Measurements from ENCODE around the gene REV1.

DNA sequence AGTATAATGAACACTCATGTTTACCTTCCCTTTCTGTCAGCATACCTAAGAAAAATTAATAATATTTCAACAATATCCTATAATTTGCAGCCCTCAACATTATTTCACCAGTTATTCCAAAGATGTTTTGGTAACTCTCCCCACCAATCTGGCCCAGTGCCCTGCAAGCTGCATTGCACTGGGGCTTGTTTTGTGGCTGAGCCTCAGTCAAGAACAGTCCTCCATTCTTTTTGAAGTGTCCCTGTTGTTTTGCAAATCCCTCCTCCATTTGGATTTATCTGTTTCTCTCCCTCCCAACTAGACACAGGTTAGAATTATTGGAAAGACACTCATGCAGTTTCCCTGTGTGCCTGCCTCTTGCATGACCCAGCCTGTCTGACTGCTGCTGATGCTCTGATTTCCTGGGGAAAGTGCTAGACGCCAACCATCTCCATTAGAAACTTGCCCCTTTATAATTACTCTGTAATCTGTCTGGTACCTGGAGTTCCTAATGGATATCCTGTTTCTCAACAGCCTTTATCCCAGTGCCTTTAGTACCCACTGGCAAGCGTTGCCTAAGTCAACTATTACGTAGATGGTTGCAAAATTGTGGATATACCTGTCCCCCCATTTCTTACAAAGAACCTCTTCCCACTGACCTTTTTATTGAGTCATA, 92.4 kb downstream of the REV1 start:
- TF ChIP-seq, protein P1, sequence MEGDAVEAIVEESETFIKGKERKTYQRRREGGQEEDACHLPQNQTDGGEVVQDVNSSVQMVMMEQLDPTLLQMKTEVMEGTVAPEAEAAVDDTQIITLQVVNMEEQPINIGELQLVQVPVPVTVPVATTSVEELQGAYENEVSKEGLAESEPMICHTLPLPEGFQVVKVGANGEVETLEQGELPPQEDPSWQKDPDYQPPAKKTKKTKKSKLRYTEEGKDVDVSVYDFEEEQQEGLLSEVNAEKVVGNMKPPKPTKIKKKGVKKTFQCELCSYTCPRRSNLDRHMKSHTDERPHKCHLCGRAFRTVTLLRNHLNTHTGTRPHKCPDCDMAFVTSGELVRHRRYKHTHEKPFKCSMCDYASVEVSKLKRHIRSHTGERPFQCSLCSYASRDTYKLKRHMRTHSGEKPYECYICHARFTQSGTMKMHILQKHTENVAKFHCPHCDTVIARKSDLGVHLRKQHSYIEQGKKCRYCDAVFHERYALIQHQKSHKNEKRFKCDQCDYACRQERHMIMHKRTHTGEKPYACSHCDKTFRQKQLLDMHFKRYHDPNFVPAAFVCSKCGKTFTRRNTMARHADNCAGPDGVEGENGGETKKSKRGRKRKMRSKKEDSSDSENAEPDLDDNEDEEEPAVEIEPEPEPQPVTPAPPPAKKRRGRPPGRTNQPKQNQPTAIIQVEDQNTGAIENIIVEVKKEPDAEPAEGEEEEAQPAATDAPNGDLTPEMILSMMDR (IDR thresholded peaks at IDR 0.05; ENCODE audit: borderline replicate concordance, extremely low read depth, low read length, poor library complexity, severe bottlenecking): no peak
- no peak for TF ChIP-seq EZH2 (IDR thresholded peaks at IDR 0.05; ENCODE audit: borderline replicate concordance, low read depth, low read length, severe bottlenecking)
